Esophagus squamous epithelium (tissue), 5 donors: ENCODE measurements around the gene KIF6. TPM values are rescaled to one million over a fixed set of nuclear protein-coding genes. Genes with fewer than 3 reads are reported as not detected.

Experiments used
- DNase-seq: peaks from one replicate; lab custom pipeline; 2025; lab: John Stamatoyannopoulos, UW
- H3K27ac ChIP-seq, 4 donors: fragments of 200-600 bp; sonication (generic); one replicate each; pipeline ENCODE4 v1.5.1; 2016 to 2019; ENCODE audit warnings: mild to moderate bottlenecking in 1 of 4
- H3K27me3 ChIP-seq, 4 donors: fragments of 200-600 bp; sonication (generic); 1 replicate in 3 of 4; 2 replicates in 1 of 4; pipeline versions ENCODE4 v1.5.1 to v1.6.0; 2017 to 2021; ENCODE audit warnings: antibody characterized with exemption in 1 of 4
- H3K36me3 ChIP-seq, 3 donors: fragments of 200-600 bp; sonication (generic); one replicate each; pipeline ENCODE4 v1.5.1; 2016 to 2019
- H3K4me1 ChIP-seq, 3 donors: fragments of 200-600 bp; sonication (generic); one replicate each; pipeline ENCODE4 v1.5.1; 2017 to 2019
- H3K4me3 ChIP-seq, 4 donors: fragments of 200-600 bp; sonication (generic); 1 replicate in 3 of 4; 2 replicates in 1 of 4; pipeline ENCODE4 v1.5.1; 2016 to 2019; ENCODE audit warnings: mild to moderate bottlenecking in 2 of 4, moderate library complexity in 1 of 4
- H3K9me3 ChIP-seq, 3 donors: fragments of 200-600 bp; sonication (generic); one replicate each; pipeline ENCODE4 v1.5.1; 2016 to 2019
- POLR2A ChIP-seq, 4 donors: fragments of 450-650 bp; IDR thresholded peaks; one replicate each; pipeline ENCODE4 v1.6.1; 2017; ENCODE audit warnings: antibody characterized with exemption in 4 of 4, mild to moderate bottlenecking in 4 of 4, moderate library complexity in 3 of 4
- WGBS, 2 donors: methylation state at CpG; one replicate each; pipeline ENCODE4 v1.1.5; 2018; 5-methylcytosine and 5-hydroxymethylcytosine counted together
- intact Hi-C: fragments of 100-400 bp; cut with DNase I; formaldehyde crosslinking; loops from one replicate; pipeline ENCODE4 v1.15.0; 2022
- total RNA-seq, 4 donors: library from RNA; depleted of rRNA; stranded (reverse); fragments of >200 nt; gene quantifications; one replicate each; pipeline ENCODE4 v1.1.0, GENCODE V29; 2016
- TF ChIP-seq, protein P1 (sequence below), 6 experiments: fragments of 450-650 bp in 4 of 6; fragments of 200-600 bp in 2 of 6; sonication (generic) in 2 of 6; IDR thresholded peaks; one replicate each; pipeline ENCODE4 v1.5.1; 2016 to 2019; ENCODE audit warnings: antibody characterized with exemption in 6 of 6, mild to moderate bottlenecking in 4 of 6, moderate library complexity in 4 of 6
- donor health status: DM: yes; HTN: yes; CAD: no.

KIF6 gene
- total RNA-seq, 4 donors from 2014 or later, result 0.19 TPM; not detected in 3

DNA sequence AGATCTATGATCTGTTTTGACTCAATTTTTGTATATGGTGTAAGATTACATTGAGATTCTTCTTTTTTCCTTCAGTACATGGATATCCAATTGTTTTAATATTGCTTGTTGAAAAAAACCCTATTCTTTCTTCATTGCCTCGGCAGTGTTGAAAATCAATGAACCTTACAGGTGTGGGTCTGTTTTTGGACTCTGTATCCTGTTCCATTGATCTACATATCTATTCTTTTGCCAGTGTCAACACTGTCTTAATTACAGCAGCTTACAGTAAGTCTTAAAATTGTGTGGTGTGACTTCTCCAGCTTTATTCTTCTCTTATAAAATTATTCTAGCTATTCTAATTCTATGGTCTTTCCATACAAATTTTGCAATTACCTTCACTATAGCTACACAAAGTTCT lies 320.9 kb downstream of the KIF6 start:
- intact Hi-C loops, result no loop called here
- no peaks in the 10 kb centered on the region for H3K36me3 ChIP-seq
- TF ChIP-seq POLR2A (IDR thresholded peaks at IDR 0.05), result no peak
- TF ChIP-seq, protein P1, sequence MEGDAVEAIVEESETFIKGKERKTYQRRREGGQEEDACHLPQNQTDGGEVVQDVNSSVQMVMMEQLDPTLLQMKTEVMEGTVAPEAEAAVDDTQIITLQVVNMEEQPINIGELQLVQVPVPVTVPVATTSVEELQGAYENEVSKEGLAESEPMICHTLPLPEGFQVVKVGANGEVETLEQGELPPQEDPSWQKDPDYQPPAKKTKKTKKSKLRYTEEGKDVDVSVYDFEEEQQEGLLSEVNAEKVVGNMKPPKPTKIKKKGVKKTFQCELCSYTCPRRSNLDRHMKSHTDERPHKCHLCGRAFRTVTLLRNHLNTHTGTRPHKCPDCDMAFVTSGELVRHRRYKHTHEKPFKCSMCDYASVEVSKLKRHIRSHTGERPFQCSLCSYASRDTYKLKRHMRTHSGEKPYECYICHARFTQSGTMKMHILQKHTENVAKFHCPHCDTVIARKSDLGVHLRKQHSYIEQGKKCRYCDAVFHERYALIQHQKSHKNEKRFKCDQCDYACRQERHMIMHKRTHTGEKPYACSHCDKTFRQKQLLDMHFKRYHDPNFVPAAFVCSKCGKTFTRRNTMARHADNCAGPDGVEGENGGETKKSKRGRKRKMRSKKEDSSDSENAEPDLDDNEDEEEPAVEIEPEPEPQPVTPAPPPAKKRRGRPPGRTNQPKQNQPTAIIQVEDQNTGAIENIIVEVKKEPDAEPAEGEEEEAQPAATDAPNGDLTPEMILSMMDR (IDR thresholded peaks at IDR 0.05), result no peak
- H3K27me3 ChIP-seq, result no peaks in the 10 kb centered on the region
- H3K27ac ChIP-seq, result no peak overlapping the region
- no peaks in the 10 kb centered on the region for H3K9me3 ChIP-seq
- DNase-seq, result no peak
- H3K4me3 ChIP-seq, result no peak overlapping the region
- H3K4me1 ChIP-seq, result no peaks in the 10 kb centered on the region
- WGBS, 2 donors, result 56 to 68% methylated on average over 1 of the region's 1 CpG

DNA sequence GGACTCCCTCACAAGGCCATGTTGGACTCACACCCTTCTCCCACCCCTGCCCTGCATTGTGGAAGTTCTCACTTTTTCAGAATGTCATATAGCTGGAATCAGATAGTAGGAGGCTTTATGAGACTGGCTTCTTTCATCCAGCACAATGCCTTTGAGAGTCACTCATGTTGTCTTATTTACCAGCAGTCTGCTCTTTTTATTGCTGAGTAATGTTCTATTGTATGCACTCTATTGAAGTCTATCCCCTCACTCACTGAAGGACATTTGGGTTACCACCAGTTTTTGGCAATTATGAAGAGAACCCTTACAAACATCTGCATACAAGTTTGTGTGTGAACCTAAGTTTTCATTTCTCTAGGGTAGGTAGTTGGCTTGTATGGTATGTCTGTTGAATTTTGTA lies 321.9 kb downstream of the KIF6 start:
- H3K36me3 ChIP-seq, result no peaks in the 10 kb centered on the region
- H3K4me3 ChIP-seq, result no peak overlapping the region
- TF ChIP-seq, protein P1 (IDR thresholded peaks at IDR 0.05), result no peak
- no peak for TF ChIP-seq POLR2A (IDR thresholded peaks at IDR 0.05)
- no peak overlapping the region for H3K27ac ChIP-seq
- H3K9me3 ChIP-seq, result no peaks in the 10 kb centered on the region
- no peak for DNase-seq
- H3K4me1 ChIP-seq, result no peaks in the 10 kb centered on the region
- intact Hi-C loops, result no loop called here
- H3K27me3 ChIP-seq, result no peaks in the 10 kb centered on the region

DNA sequence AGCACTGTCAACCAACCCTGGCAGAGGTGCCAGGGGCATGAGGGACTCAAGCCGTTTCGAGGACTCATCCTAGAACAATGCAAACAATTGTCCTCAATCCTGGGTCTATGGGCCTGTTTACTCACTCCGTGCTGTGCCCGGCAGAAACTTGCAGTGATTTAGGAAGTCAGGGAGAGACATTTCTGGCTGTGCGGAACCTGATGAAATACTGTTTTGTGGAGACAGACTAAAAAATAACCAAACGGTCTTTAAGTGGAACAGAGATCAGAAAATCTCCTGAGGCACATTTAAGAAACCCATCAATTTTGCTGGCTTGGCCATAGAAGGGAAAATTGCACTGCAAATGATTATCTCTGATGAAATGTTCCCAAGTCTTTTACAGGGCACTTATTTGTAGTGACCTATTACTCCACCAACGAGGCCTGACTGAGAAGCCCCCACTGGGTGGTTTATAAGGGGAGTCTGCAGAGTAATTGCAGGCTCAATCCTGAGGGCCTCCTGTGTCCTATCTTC lies 322.9 kb downstream of the KIF6 start:
- no peak for TF ChIP-seq POLR2A (IDR thresholded peaks at IDR 0.05)
- TF ChIP-seq, protein P1 (IDR thresholded peaks at IDR 0.05), result no peak
- no peak for DNase-seq
- no peak overlapping the region for H3K27ac ChIP-seq
- H3K9me3 ChIP-seq, result no peaks in the 10 kb centered on the region
- H3K4me3 ChIP-seq, result no peak overlapping the region
- intact Hi-C loops, result no loop called here
- H3K36me3 ChIP-seq, result no peaks in the 10 kb centered on the region
- no peaks in the 10 kb centered on the region for H3K4me1 ChIP-seq
- H3K27me3 ChIP-seq, result no peaks in the 10 kb centered on the region
- WGBS, 2 donors, result 65 to 66% methylated on average over 7 of the region's 7 CpGs

DNA sequence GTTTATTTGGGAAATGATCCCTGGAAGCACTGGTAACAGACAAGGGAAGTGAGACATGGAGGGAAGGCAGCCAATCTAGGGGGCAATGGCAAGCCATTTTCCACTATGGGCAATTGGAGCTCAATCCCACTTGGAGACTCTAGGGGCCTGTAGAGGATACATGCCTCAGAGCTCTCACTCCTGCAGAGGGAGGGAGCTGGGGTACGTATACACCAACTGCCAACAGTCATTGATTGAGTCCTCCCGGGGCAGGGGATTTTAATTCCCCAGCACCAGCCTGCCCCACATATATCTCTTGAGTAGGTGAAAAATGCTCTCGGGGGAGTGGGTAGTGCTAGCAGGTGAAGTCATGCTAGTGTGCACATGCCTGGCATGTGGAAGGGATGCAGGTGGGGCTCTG lies 323.8 kb downstream of the KIF6 start:
- H3K9me3 ChIP-seq, result no peaks in the 10 kb centered on the region
- no peaks in the 10 kb centered on the region for H3K36me3 ChIP-seq
- H3K4me3 ChIP-seq, result no peak overlapping the region
- intact Hi-C loops, result no loop called here
- no peak for TF ChIP-seq POLR2A (IDR thresholded peaks at IDR 0.05)
- TF ChIP-seq, protein P1 (IDR thresholded peaks at IDR 0.05), result no peak
- H3K27me3 ChIP-seq, result no peaks in the 10 kb centered on the region
- no peaks in the 10 kb centered on the region for H3K4me1 ChIP-seq
- no peak overlapping the region for H3K27ac ChIP-seq
- DNase-seq, result no peak
- 79 to 90% methylated on average over 2 to 3 of the region's 3 CpGs for WGBS, 2 donors

DNA sequence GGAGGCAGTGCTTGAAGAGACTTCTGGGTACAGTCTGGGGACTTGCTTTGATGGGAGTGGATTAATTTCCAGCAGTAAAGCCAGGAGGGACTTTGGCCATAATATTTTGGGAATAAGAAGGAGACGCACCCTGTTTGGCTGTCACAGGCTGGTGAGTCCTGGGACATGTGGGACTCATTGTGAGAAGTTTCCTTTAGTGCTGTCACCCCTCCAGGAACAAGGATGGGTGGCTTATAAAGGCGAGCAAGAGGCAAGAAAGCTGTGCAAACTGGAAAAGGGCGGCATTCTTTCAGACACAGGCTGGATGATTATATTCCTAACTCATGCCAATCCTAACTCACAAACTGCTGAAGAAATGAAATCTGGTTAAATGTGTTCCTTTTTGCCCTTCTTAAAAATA lies 325.2 kb downstream of the KIF6 start:
- H3K36me3 ChIP-seq, result no peaks in the 10 kb centered on the region
- H3K4me3 ChIP-seq, result no peak overlapping the region
- no peak for DNase-seq
- intact Hi-C loops, result no loop called here
- H3K27ac ChIP-seq, result no peak overlapping the region
- H3K9me3 ChIP-seq, result no peaks in the 10 kb centered on the region
- H3K27me3 ChIP-seq, result no peaks in the 10 kb centered on the region
- TF ChIP-seq POLR2A (IDR thresholded peaks at IDR 0.05), result no peak
- TF ChIP-seq, protein P1 (IDR thresholded peaks at IDR 0.05), result no peak
- 76 to 85% methylated on average over 2 to 3 of the region's 3 CpGs for WGBS, 2 donors
- H3K4me1 ChIP-seq, result no peaks in the 10 kb centered on the region
